Bronchial epithelial cell (primary cell): Measurements from ENCODE around the gene CLCN4. TPM values are rescaled to one million over a fixed set of nuclear protein-coding genes. Genes with fewer than 3 reads are reported as not detected.

ENCODE experiments used
- DNase-seq: peaks from one replicate; pipeline ENCODE4 v3.0.0-alpha.2; 2010; ENCODE audit warnings: low read depth
- FAIRE-seq: peaks from 2 replicates; lab custom pipeline; 2011; peaks lifted over from hg19 to GRCh38; lab: Jason Lieb, UNC
- H3K27me3 ChIP-seq: 2 replicates; pipeline ENCODE4 v1.5.1; 2011; ENCODE audit warnings: low read length; ENCODE audit not compliant: control insufficient read depth, insufficient read depth
- H3K36me3 ChIP-seq: 2 replicates; pipeline ENCODE4 v1.5.1; 2011; ENCODE audit warnings: low read length; ENCODE audit not compliant: control insufficient read depth, insufficient read depth
- H3K4me3 ChIP-seq: 2 replicates; pipeline ENCODE4 v1.5.1; 2011; ENCODE audit warnings: mild to moderate bottlenecking, low read depth, low read length, control low read depth
- CTCF ChIP-seq: IDR thresholded peaks from 2 replicates; pipeline ENCODE4 v1.5.1; 2011; ENCODE audit warnings: mild to moderate bottlenecking, moderate library complexity, low read length, control low read depth, inconsistent platforms; ENCODE audit not compliant: insufficient read depth, severe bottlenecking
- total RNA-seq: library from RNA; depleted of rRNA; stranded (reverse); fragments of >200 nt; gene quantifications from 2 replicates; pipeline ENCODE4 v1.2.1, GENCODE V29; 2014

CLCN4 gene
- total RNA-seq, 1 donor from 2014 or later = 1.3 TPM

GRCh38 chrX:10110984-10111363 is 45.8 kb upstream of the CLCN4 start:
- peaks cover 2% of the 10 kb centered on the region for H3K36me3 ChIP-seq
- no peaks in the 10 kb centered on the region for H3K27me3 ChIP-seq
- no peak overlapping the region for H3K4me3 ChIP-seq
- DNase-seq = no peak
- FAIRE-seq = no peak
- no peak for TF ChIP-seq CTCF

GRCh38 chrX:10111364-10112148 is 45.2 kb upstream of the CLCN4 start:
- FAIRE-seq (no peak), DNase-seq (no peak)
- TF ChIP-seq CTCF = no peak
- H3K36me3 ChIP-seq = peaks cover 2% of the 10 kb centered on the region
- H3K27me3 ChIP-seq = no peaks in the 10 kb centered on the region
- H3K4me3 ChIP-seq = no peak overlapping the region

- no peak for TF ChIP-seq CTCF
- DNase-seq (no peak), FAIRE-seq (no peak)
- Histone ChIP-seq H3K27me3 (no peaks in the 10 kb centered on the region), H3K36me3 (peaks cover 5% of the 10 kb centered on the region), H3K4me3 (no peak overlapping the region)
These were observed 44.3 kb upstream of the CLCN4 start for GRCh38 chrX:10112510-10112909.

GRCh38 chrX:10115082-10115481 is 41.7 kb upstream of the CLCN4 start:
- Histone ChIP-seq H3K27me3 (no peaks in the 10 kb centered on the region), H3K36me3 (peaks cover 3% of the 10 kb centered on the region), H3K4me3 (no peak overlapping the region)
- no peak for DNase-seq
- TF ChIP-seq CTCF = no peak
- no peak for FAIRE-seq

- Histone ChIP-seq H3K4me3 (no peak overlapping the region), H3K27me3 (no peaks in the 10 kb centered on the region), H3K36me3 (peaks cover 3% of the 10 kb centered on the region)
- DNase-seq (no peak), FAIRE-seq (no peak)
- no peak for TF ChIP-seq CTCF
These were observed 39.5 kb upstream of the CLCN4 start for GRCh38 chrX:10117301-10117700.
